Effector memory CD8-positive, alpha-beta T cell (primary cell): ENCODE results near the gene TMTC1.

ENCODE experiments used
- ATAC-seq: fragments of 150-1000 bp; cut with Tn5 transposase; replicated peaks from 2 replicates; pipeline ENCODE4 v1.10.0; 2021; ENCODE audit warnings: mild to moderate bottlenecking, moderate library complexity
- DNase-seq, 3 experiments: peaks; one replicate each; pipeline ENCODE4 v3.0.0; 2021
- H3K27ac Mint-ChIP-seq, 2 donors: one replicate each; pipeline ENCODE4 v1.8.0; 2022; ENCODE audit warnings: mild to moderate bottlenecking in 2 of 2, mixed read lengths in 2 of 2, moderate library complexity in 2 of 2
- H3K27me3 Mint-ChIP-seq, 2 donors: one replicate each; pipeline ENCODE4 v1.8.0; 2022; ENCODE audit warnings: mixed read lengths in 2 of 2
- H3K36me3 Mint-ChIP-seq: one replicate; pipeline ENCODE4 v1.8.0; 2022; ENCODE audit warnings: mild to moderate bottlenecking, moderate library complexity, mixed read lengths; ENCODE audit not compliant: insufficient read depth
- H3K4me1 Mint-ChIP-seq, 2 donors: one replicate each; pipeline ENCODE4 v1.8.0; 2022; ENCODE audit warnings: low read depth in 2 of 2, mixed read lengths in 2 of 2
- H3K4me3 Mint-ChIP-seq, 2 donors: one replicate each; pipeline ENCODE4 v1.8.0; 2022; ENCODE audit warnings: mild to moderate bottlenecking in 2 of 2, mixed read lengths in 2 of 2, moderate library complexity in 2 of 2
- H3K9me3 Mint-ChIP-seq, 2 donors: one replicate each; pipeline ENCODE4 v1.8.0; 2022; ENCODE audit warnings: mixed read lengths in 2 of 2

Gene TMTC1

DNA sequence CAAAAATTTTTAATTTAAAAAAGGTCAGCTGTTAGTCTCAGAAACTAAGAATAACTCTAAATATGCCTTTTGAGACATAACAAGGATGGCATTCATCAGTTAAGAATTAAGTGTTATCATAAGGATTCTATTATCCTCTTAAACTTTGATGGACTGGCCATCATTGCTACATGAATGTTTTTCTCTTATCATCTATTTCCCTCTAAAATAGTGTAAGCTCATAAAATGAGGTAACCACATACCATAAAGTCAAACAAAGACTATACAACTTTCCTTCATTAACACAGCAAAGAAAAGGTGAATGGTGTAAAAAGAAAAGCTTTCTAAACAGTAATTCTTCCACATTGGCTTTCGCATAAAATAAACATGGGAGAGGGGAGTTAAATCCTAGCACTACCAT lies 41.1 kb downstream of the TMTC1 start:
- Mint-ChIP-seq H3K9me3 (no peaks in the 10 kb centered on the region), H3K27me3 (no peaks in the 10 kb centered on the region), H3K27ac (no peak overlapping the region), H3K36me3 (no peaks in the 10 kb centered on the region), H3K4me3 (no peak overlapping the region), H3K4me1 (no peaks in the 10 kb centered on the region)
- no peak for ATAC-seq
- no peak for DNase-seq

DNA sequence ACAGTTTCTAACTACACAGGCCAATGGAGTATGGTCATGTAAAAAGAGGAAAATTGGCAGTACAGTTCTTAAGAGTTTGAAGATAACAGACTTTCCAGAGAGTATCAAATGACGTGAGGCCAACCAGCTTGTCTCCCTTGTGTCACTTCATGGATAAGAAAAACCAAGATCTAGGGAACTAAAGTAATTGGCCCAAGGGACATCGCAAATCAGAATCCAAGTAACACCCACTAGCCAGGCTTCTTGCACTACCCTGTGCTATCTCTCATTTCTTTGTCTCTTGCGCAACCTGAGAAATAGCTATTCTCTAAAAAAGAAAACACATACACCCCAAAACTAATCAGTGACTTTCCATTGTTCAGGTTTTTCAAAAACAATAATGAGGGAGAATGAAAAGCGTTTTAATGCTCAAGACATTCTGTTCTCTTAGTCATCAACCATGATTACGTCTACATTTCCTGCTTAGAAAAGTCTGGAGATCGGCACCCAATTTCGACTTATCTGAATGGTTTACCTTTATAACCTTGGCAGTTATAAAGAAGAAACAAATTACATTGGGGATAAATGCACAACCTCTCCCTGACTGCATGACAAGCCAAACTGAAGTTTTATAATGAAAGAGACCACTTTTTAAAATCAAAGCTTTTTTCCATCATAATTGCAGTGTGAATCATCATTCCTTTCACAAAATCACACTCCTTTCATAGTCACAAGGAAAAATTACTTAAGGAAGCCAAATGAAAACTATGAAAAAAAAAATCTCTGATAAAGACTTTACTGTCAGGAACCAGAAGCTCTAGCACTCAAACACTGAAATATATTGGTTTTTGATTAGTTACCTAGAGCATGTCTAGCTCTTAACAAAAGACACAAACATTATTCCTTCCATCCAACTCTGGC lies 42.1 kb downstream of the TMTC1 start:
- Mint-ChIP-seq H3K27me3 (no peaks in the 10 kb centered on the region), H3K27ac (no peak overlapping the region), H3K9me3 (peaks cover 0 to 2% of the 10 kb centered on the region in 2 donors), H3K36me3 (no peaks in the 10 kb centered on the region), H3K4me3 (no peak overlapping the region), H3K4me1 (no peaks in the 10 kb centered on the region)
- ATAC-seq (no peak), DNase-seq (no peak)

DNA sequence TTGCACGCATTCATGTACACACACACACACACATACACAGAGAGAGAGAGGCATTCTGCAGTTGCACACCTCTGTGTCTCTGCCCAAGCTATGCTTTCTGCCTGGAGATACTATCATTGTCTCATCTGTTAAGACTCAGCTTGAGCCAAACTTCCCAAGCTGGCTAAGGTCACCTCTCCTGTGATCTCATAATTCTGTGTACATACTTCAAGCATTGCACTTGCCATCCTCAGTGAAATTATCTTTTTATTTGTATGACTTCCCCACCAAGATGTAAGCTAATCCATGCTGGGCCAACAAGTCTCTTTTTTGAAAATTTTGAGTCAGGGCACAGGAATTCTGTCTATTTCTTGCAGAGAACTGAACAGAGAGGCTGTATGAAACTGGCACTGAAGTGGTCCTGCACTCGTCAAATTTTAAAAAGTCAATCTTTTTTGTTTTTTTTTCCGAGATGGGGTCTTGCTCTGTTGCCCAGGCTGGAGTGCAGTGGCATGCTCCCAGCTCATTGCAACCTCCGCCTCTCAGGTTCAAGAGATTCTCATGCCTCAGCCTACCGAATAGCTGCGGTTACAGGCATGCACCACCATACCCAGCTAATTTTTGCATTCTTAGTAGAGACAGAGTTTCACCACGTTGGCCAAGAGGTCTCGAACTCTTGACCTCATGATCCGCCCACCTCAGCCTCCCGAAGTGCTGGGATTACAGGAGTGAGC lies 44.3 kb downstream of the TMTC1 start:
- Mint-ChIP-seq H3K27ac (no peak overlapping the region), H3K4me1 (no peaks in the 10 kb centered on the region), H3K9me3 (peaks cover 0 to 2% of the 10 kb centered on the region in 2 donors), H3K27me3 (no peaks in the 10 kb centered on the region), H3K36me3 (no peaks in the 10 kb centered on the region), H3K4me3 (no peak overlapping the region)
- no peak for ATAC-seq
- no peak for DNase-seq

DNA sequence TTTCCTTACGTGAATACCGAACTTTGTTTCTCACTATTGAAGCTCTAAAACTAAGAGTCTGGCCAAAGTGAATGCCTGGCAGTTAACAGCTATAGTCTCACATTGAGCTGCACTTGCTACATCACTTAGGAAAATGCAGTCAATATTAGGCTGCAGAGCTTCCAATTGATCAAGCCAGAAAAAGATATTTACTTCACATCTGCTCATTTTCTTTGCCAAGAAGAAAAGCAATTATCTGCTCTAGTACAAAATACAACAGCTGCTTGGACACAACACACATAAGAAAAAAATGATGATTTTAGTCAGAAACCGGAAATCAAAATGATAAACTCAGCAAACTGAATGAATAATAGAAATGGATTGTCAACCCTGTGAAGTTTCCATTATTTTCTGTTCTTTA lies 45.4 kb downstream of the TMTC1 start:
- H3K36me3 Mint-ChIP-seq = no peaks in the 10 kb centered on the region

DNA sequence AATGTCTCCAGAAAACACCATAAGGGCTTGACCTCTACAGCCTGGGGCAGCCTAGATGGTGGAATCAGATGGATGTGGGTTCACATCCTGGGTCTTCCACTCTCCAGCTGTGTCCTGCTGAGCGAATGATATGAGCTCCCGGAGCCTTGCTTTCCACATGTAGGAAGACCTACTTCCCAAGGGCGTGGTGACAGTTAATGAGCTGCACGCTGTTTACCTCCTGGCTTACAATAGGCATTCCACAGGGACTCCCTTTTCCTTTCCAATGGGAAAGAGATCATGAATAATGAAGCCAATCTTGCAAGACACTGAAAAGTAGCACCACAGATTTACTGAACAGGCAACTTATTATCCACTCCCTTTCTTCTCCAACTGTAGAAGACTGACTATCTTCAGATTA lies 46.1 kb downstream of the TMTC1 start:
- Mint-ChIP-seq H3K4me3 (no peak overlapping the region), H3K27me3 (no peaks in the 10 kb centered on the region), H3K4me1 (no peaks in the 10 kb centered on the region), H3K9me3 (peaks cover 0 to 2% of the 10 kb centered on the region in 2 donors), H3K27ac (no peak overlapping the region), H3K36me3 (no peaks in the 10 kb centered on the region)
- no peak for ATAC-seq
- DNase-seq = no peak

More for the DNA sequence above, 45.4 kb downstream of the TMTC1 start:
- Mint-ChIP-seq H3K4me1 (no peaks in the 10 kb centered on the region), H3K9me3 (peaks cover 0 to 2% of the 10 kb centered on the region in 2 donors), H3K4me3 (no peak overlapping the region), H3K27me3 (no peaks in the 10 kb centered on the region), H3K27ac (no peak overlapping the region)
- DNase-seq = no peak
- no peak for ATAC-seq

DNA sequence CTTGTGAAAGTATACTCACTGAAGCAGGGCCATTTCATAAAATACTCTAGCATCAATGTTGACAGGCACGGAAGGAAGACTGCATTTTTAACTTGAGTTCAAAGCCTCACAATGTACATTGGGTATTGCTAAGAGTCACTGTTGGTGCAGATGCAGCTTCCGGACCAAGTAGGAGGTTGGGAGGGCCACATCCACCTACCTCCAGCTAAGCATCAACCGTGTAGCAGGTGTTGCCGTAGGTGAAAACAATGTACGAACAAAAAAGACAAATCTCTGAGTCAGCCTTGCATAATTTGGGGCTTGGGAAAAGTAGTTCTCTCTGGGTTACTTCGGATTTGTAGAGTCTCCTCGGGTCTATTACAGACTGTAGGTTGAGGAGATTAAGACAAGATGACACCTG lies 48.1 kb downstream of the TMTC1 start:
- no peak for DNase-seq
- no peak overlapping the region for H3K27ac Mint-ChIP-seq
- H3K36me3 Mint-ChIP-seq = no peaks in the 10 kb centered on the region
- no peak for ATAC-seq
- no peaks in the 10 kb centered on the region for H3K4me1 Mint-ChIP-seq
- no peak overlapping the region for H3K4me3 Mint-ChIP-seq
- H3K9me3 Mint-ChIP-seq = peaks cover 0 to 2% of the 10 kb centered on the region in 2 donors
- H3K27me3 Mint-ChIP-seq = no peaks in the 10 kb centered on the region

DNA sequence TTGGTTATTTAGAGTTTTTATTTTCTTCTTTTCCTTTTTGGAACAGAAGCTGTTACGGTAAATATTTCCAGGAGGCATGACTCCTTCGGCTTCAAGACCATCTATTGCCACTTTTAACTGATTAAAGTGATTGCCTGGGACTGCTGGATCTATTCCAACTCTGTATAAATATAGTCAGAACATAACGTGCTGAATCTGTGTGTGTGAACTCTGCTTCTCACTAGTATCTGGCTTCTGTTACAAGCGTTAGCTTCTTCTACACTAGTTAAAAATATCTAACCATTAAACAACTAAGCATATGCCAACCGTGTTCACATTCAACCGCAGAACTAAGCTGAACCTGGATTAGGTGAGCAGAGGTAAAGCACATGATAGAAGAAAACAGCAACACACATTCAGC lies 49.0 kb downstream of the TMTC1 start:
- no peak overlapping the region for H3K27ac Mint-ChIP-seq
- H3K9me3 Mint-ChIP-seq = peaks cover 0 to 2% of the 10 kb centered on the region in 2 donors
- no peaks in the 10 kb centered on the region for H3K36me3 Mint-ChIP-seq
- H3K4me3 Mint-ChIP-seq = no peak overlapping the region
- no peak for ATAC-seq
- DNase-seq = no peak
- no peaks in the 10 kb centered on the region for H3K4me1 Mint-ChIP-seq
- no peaks in the 10 kb centered on the region for H3K27me3 Mint-ChIP-seq

DNA sequence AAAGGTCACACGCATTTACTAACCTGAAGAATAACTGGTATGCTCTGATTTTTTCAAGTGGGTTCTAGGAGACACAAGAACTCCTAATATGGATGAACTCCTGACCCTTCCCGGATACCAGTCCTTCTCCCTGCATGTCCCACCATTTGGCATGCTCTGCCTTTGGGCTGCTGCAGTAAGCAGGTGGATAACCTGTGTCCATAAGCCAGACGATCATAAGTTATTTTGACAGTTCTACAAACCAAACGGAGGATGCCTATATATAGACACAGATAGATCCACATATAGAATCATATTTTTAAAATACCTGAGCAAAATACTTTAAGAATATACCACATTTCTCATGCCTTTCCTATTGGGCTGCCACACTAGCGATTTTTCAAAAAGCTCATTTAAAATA lies 49.4 kb downstream of the TMTC1 start:
- DNase-seq (no peak), ATAC-seq (no peak)
- H3K4me1 Mint-ChIP-seq = no peaks in the 10 kb centered on the region
- peaks cover 0 to 2% of the 10 kb centered on the region in 2 donors for H3K9me3 Mint-ChIP-seq
- H3K27ac Mint-ChIP-seq = no peak overlapping the region
- no peaks in the 10 kb centered on the region for H3K36me3 Mint-ChIP-seq
- no peak overlapping the region for H3K4me3 Mint-ChIP-seq
- H3K27me3 Mint-ChIP-seq = peaks cover 0 to 2% of the 10 kb centered on the region in 2 donors

DNA sequence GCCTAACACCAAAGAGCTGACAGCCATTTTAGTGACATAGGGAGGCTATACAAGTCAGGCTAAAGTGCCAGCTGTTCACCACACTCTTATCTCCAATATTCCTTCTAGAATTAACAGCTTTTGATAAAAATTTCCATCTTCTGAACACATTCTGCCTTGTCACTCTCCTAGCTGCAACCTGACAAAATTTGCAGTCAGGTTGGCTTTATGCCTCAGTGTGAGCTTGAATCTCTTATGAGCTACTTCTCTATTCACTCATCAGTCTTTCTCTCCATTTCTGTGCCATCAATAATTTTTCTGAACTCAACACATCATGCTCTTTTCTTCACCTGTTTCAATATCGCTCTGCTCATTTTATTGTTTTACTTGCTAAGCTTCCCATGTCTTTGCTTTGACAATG lies 50.2 kb downstream of the TMTC1 start:
- Mint-ChIP-seq H3K27ac (no peak overlapping the region), H3K27me3 (peaks cover 0 to 10% of the 10 kb centered on the region in 2 donors), H3K4me3 (no peak overlapping the region), H3K4me1 (no peaks in the 10 kb centered on the region), H3K9me3 (peaks cover 0 to 2% of the 10 kb centered on the region in 2 donors), H3K36me3 (no peaks in the 10 kb centered on the region)
- ATAC-seq (no peak), DNase-seq (no peak)

DNA sequence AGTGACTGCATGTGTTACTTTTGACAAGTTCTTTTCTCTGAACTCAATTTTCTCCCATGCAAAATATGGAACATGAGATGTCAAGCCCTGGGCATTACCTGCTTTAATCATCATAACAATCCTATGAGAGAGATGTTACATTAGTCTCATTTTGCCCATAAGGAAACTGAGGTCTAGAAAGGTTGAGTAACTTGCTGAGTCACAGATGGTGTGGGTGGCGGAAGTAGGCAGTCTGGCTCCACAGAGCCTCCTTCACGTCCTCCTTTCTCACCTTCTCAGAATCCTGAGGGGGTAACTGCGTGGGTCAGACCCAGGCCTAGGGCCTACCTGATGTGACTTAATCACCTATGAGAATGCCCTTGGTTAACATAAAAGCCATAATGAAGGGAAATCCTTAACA lies 50.7 kb downstream of the TMTC1 start:
- DNase-seq = no peak

DNA sequence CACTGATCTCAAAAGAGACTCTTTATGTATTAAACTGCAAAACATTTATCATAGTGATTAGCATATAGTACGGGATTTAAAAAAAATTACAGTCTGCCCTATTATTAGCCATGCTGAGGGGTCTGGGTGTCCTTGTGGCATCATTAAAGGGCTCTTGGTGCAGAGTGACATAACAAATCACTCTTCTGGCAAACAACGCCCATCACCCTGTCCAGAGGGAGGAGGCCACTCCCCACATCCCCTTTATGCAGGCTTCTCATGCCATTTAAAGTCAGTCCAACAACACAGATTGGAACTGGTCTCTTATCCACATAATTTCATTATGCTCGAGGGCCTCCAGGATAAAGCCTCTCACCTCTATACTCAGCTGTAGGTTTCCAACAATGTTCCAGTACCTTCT lies 51.1 kb downstream of the TMTC1 start:
- ATAC-seq (no peak), DNase-seq (no peak)
- H3K27ac Mint-ChIP-seq = no peak overlapping the region
- peaks cover 0 to 10% of the 10 kb centered on the region in 2 donors for H3K27me3 Mint-ChIP-seq
- no peak overlapping the region for H3K4me3 Mint-ChIP-seq
- no peaks in the 10 kb centered on the region for H3K4me1 Mint-ChIP-seq
- no peaks in the 10 kb centered on the region for H3K36me3 Mint-ChIP-seq
- peaks cover 0 to 2% of the 10 kb centered on the region in 2 donors for H3K9me3 Mint-ChIP-seq

More for the DNA sequence above, 50.7 kb downstream of the TMTC1 start:
- peaks cover 0 to 2% of the 10 kb centered on the region in 2 donors for H3K9me3 Mint-ChIP-seq
- H3K27me3 Mint-ChIP-seq = peaks cover 0 to 10% of the 10 kb centered on the region in 2 donors
- ATAC-seq = no peak
- no peak overlapping the region for H3K27ac Mint-ChIP-seq
- no peak overlapping the region for H3K4me3 Mint-ChIP-seq
- H3K4me1 Mint-ChIP-seq = no peaks in the 10 kb centered on the region
- no peaks in the 10 kb centered on the region for H3K36me3 Mint-ChIP-seq

DNA sequence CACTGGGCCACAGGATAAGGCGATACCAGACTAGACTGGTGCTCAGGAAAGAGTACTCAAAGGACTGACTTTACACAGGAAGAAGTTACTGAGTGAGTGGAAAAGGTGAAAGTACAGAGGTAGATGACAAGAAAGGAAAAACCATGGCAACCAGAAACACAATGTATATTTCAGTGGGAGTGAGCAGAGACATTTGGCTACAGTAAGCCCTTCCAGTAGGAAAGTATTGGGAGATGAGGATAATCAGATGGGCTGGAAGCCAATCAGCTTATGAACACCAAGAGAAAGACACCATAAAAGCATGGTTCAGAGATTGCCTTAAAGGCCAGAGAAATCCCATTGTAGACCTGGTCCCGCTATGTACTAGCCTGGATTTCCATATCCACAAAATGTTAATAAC lies 51.6 kb downstream of the TMTC1 start:
- no peaks in the 10 kb centered on the region for H3K36me3 Mint-ChIP-seq
- H3K27me3 Mint-ChIP-seq = peaks cover 0 to 10% of the 10 kb centered on the region in 2 donors
- H3K4me1 Mint-ChIP-seq = no peaks in the 10 kb centered on the region
- peaks cover 0 to 2% of the 10 kb centered on the region in 2 donors for H3K9me3 Mint-ChIP-seq
- DNase-seq = no peak
- no peak overlapping the region for H3K4me3 Mint-ChIP-seq
- H3K27ac Mint-ChIP-seq = no peak overlapping the region
- no peak for ATAC-seq

DNA sequence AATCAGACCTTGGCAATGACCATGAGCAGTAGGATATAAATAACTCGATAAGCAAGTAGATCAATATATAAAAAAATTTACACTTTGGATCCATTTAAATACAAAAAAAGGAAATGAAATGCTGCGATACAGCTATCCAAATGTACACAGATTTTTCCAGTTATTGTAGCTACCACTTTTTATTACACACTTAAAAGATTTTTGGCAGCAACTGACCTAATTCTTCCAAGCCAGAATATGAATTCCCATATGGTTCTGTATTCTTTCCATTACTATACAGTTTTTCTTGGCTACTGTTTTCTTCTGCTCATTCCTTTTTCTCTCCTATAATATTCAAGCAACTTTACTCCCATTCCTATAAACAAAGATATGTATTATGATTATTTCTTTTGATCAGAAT lies 52.2 kb downstream of the TMTC1 start:
- Mint-ChIP-seq H3K4me3 (no peak overlapping the region), H3K36me3 (no peaks in the 10 kb centered on the region), H3K27me3 (peaks cover 0 to 10% of the 10 kb centered on the region in 2 donors), H3K4me1 (no peaks in the 10 kb centered on the region), H3K9me3 (peaks cover 0 to under 1% of the 10 kb centered on the region in 2 donors), H3K27ac (no peak overlapping the region)
- DNase-seq (no peak), ATAC-seq (no peak)

DNA sequence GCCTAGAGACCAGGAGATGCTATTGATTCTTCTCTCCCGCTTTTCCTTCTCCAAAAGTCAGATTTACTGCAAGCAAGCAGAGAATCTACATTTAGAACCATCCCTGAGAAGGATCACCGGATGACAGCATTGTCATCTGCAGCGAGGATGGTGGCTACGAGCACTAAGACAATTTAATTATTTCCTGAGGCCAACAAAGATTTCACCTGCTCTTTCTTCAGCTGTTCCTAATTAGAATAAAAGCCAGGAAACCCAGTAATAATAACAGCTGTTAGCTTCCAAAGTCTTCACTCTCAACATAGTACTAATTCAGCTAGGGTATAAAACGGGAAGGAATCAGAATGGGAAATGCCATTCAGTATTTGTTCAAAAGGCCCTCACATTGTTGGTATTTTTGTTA lies 53.3 kb downstream of the TMTC1 start:
- DNase-seq = no peak
- H3K27ac Mint-ChIP-seq = no peak overlapping the region
- no peaks in the 10 kb centered on the region for H3K4me1 Mint-ChIP-seq
- H3K36me3 Mint-ChIP-seq = no peaks in the 10 kb centered on the region
- no peaks in the 10 kb centered on the region for H3K9me3 Mint-ChIP-seq
- ATAC-seq = no peak
- peaks cover 0 to 10% of the 10 kb centered on the region in 2 donors for H3K27me3 Mint-ChIP-seq
- H3K4me3 Mint-ChIP-seq = no peak overlapping the region
